ENCODE measurements around the gene GULP1. TPM values are rescaled to one million over a fixed set of nuclear protein-coding genes. Genes with fewer than 3 reads are reported as not detected.

Gene GULP1
- total and polyA plus RNA-seq, 10 of the 15 experiments (the other 5 are each of a cell fraction or from before 2014, with no cell fraction given): 0.02 to 1.3 (median 0.15) TPM; not detected in 5

DNA sequence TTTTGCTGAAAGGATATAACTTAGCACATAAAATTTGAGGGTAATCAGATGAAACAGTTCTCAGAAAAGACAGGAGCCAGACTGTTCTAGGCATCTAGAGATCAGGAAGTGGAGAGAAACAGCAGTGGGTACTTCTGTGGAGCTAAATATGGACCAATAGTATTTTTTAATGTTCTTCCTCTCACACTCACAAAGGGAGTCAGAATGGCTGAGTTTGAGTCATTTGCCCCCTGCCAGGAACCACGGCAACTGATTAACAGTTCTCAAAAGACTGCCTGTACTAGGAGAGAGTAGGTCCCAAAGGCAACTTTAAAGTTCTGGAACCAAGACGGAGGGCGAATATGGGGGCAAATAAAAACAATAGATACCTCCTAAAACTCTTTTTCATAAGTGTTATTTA, 107.5 kb downstream of the GULP1 start (continued):
- TF ChIP-seq, protein P1, sequence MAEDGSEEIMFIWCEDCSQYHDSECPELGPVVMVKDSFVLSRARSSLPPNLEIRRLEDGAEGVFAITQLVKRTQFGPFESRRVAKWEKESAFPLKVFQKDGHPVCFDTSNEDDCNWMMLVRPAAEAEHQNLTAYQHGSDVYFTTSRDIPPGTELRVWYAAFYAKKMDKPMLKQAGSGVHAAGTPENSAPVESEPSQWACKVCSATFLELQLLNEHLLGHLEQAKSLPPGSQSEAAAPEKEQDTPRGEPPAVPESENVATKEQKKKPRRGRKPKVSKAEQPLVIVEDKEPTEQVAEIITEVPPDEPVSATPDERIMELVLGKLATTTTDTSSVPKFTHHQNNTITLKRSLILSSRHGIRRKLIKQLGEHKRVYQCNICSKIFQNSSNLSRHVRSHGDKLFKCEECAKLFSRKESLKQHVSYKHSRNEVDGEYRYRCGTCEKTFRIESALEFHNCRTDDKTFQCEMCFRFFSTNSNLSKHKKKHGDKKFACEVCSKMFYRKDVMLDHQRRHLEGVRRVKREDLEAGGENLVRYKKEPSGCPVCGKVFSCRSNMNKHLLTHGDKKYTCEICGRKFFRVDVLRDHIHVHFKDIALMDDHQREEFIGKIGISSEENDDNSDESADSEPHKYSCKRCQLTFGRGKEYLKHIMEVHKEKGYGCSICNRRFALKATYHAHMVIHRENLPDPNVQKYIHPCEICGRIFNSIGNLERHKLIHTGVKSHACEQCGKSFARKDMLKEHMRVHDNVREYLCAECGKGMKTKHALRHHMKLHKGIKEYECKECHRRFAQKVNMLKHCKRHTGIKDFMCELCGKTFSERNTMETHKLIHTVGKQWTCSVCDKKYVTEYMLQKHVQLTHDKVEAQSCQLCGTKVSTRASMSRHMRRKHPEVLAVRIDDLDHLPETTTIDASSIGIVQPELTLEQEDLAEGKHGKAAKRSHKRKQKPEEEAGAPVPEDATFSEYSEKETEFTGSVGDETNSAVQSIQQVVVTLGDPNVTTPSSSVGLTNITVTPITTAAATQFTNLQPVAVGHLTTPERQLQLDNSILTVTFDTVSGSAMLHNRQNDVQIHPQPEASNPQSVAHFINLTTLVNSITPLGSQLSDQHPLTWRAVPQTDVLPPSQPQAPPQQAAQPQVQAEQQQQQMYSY (CRISPR knock-in tag; IDR thresholded peaks at IDR 0.05): no peak
- TF ChIP-seq, protein P2, sequence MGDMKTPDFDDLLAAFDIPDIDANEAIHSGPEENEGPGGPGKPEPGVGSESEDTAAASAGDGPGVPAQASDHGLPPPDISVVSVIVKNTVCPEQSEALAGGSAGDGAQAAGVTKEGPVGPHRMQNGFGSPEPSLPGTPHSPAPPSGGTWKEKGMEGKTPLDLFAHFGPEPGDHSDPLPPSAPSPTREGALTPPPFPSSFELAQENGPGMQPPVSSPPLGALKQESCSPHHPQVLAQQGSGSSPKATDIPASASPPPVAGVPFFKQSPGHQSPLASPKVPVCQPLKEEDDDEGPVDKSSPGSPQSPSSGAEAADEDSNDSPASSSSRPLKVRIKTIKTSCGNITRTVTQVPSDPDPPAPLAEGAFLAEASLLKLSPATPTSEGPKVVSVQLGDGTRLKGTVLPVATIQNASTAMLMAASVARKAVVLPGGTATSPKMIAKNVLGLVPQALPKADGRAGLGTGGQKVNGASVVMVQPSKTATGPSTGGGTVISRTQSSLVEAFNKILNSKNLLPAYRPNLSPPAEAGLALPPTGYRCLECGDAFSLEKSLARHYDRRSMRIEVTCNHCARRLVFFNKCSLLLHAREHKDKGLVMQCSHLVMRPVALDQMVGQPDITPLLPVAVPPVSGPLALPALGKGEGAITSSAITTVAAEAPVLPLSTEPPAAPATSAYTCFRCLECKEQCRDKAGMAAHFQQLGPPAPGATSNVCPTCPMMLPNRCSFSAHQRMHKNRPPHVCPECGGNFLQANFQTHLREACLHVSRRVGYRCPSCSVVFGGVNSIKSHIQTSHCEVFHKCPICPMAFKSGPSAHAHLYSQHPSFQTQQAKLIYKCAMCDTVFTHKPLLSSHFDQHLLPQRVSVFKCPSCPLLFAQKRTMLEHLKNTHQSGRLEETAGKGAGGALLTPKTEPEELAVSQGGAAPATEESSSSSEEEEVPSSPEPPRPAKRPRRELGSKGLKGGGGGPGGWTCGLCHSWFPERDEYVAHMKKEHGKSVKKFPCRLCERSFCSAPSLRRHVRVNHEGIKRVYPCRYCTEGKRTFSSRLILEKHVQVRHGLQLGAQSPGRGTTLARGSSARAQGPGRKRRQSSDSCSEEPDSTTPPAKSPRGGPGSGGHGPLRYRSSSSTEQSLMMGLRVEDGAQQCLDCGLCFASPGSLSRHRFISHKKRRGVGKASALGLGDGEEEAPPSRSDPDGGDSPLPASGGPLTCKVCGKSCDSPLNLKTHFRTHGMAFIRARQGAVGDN (IDR thresholded peaks at IDR 0.05): no peak

DNA sequence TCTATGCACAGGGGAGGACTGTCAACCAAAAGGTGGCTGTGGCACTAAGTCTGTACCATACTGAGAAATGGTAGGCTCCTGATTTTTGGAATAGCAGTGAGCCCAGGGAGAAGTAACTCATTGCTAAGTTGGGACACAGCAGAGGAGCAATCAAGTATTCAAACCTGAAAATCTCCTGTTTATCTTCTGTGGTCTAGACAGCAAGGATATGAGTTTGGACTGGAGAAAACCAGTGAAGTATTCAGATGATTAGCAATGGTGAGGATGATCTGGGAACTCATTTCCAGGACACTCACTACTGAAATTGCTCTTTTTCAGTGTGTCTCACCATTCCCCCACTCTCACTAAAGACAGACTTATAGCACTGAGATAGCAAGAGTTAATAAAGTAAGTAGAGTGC, 112.0 kb downstream of the GULP1 start:
- ATAC-seq (no peak), DNase-seq (ENCODE audit: low read depth, low spot score) (no peak), FAIRE-seq (no peak)
- no peak for TF ChIP-seq SUZ12 (IDR thresholded peaks at IDR 0.05; ENCODE audit: unreplicated experiment)
- TF ChIP-seq TCF12 (IDR thresholded peaks at IDR 0.05; ENCODE audit: low read depth, low read length): no peak
- TF ChIP-seq USF2 (IDR thresholded peaks at IDR 0.05; ENCODE audit: borderline replicate concordance, low read depth, low read length): no peak
- TF ChIP-seq E4F1 (IDR thresholded peaks at IDR 0.05; ENCODE audit: borderline replicate concordance, partially characterized antibody): no peak
- no peak for TF ChIP-seq RFX5 (IDR thresholded peaks at IDR 0.05; ENCODE audit: low read depth, low read length)
- no peak for TF ChIP-seq PAX5 (IDR thresholded peaks at IDR 0.05; ENCODE audit: borderline replicate concordance, low read depth, low read length)
- TF ChIP-seq PAX8 (IDR thresholded peaks at IDR 0.05): no peak
- TF ChIP-seq LARP7 (IDR thresholded peaks at IDR 0.05): no peak
- no peak for TF ChIP-seq MYB (IDR thresholded peaks at IDR 0.05; ENCODE audit: borderline replicate concordance, low read depth, low read length)
- no peak for TF ChIP-seq CBFB (IDR thresholded peaks at IDR 0.05; ENCODE audit: low read depth)
- TF ChIP-seq TAF1 (IDR thresholded peaks at IDR 0.05; ENCODE audit: borderline replicate concordance, low read depth, low read length): no peak
- no TSS peak for BruUV-seq (replicated peaks)
- no peaks in the 10 kb centered on the region for H3K27me3 ChIP-seq (replicated peaks in 1 of 2; ENCODE audit: control insufficient read depth in 2 of 2, insufficient read depth in 2 of 2, low read length in 1 of 2)
- no peaks in the 10 kb centered on the region for H3K79me2 ChIP-seq (ENCODE audit: control insufficient read depth, insufficient read depth, low read length)
- SMC1A ChIA-PET (ENCODE audit: uncharacterized antibody, unreplicated experiment): no interaction called here
- no peak overlapping the region for H3K9ac ChIP-seq (ENCODE audit: control insufficient read depth, insufficient read depth, low read length)
- no peaks in the 10 kb centered on the region for H3K36me3 ChIP-seq (ENCODE audit: control insufficient read depth in 2 of 2, insufficient read depth in 2 of 2, low read length in 1 of 2)
- H2AFZ ChIP-seq (ENCODE audit: control insufficient read depth, low read depth, low read length): no peak overlapping the region
- H3K4me1 ChIP-seq (ENCODE audit: control insufficient read depth, insufficient read depth, low read length): no peaks in the 10 kb centered on the region
- RAD21 ChIA-PET (ENCODE audit: unreplicated experiment): no interaction called here
- H3K9me3 ChIP-seq (replicated peaks; ENCODE audit: control insufficient read depth, insufficient read depth, low read length): no peaks in the 10 kb centered on the region
- no peak overlapping the region for H3K27ac ChIP-seq (ENCODE audit: control insufficient read depth, insufficient read depth)
- intact Hi-C loops (cut with micrococcal nuclease; ENCODE audit: unreplicated experiment): no loop called here
- in situ Hi-C loops (cut with MboI): no loop called here
- H3K4me2 ChIP-seq (ENCODE audit: control insufficient read depth, insufficient read depth): no peak overlapping the region
- POLR2A ChIA-PET: no interaction called here
- H3K4me3 ChIP-seq: no peak overlapping the region
- CTCF ChIA-PET: no interaction called here
- H4K20me1 ChIP-seq (ENCODE audit: control insufficient read depth, insufficient read depth): no peaks in the 10 kb centered on the region
